Measurements from ENCODE around the gene LRFN2. TPM values are rescaled to one million over a fixed set of nuclear protein-coding genes. Genes with fewer than 3 reads are reported as not detected.

The LRFN2 gene
- total and polyA plus RNA-seq, 2 of the 8 experiments (the other 6 are each of a cell fraction or from before 2014, with no cell fraction given): 2.3 TPM

- POLR2A ChIA-PET (ENCODE audit: partially characterized antibody): interaction anchor here (1.2 kb wide), 1 partner anchor 11 kb away, joined by 4 read pairs; no protein-coding TSS in a partner anchor
- no peak overlapping the region for H4K91ac ChIP-seq (replicated peaks; ENCODE audit: insufficient read length, low read length)
- no peak overlapping the region for H3K18ac ChIP-seq (ENCODE audit: extremely low read depth, low read length)
- H3K4me3 ChIP-seq (ENCODE audit: extremely low read depth in 1 of 4, insufficient read depth in 2 of 4, low read depth in 3 of 4, low read length in 4 of 4): peak overlapping the region in 1 of 4 experiments; percentile 28; a peak in 1 of 8 replicates
- no peak overlapping the region for H3K14ac ChIP-seq (ENCODE audit: insufficient read length)
- peak; percentile 57 to 60 for DNase-seq (ENCODE audit: low read depth in 1 of 2, low spot score in 2 of 2)
- no peaks in the 10 kb centered on the region for H3K36me3 ChIP-seq (ENCODE audit: control insufficient read depth in 2 of 4, insufficient read depth in 4 of 4, low read length in 3 of 4)
- H3K79me2 ChIP-seq (ENCODE audit: control insufficient read depth in 1 of 2, insufficient read depth in 2 of 2, low read length in 2 of 2): no peaks in the 10 kb centered on the region
- H2BK15ac ChIP-seq (ENCODE audit: low read length): no peak overlapping the region
- no peaks in the 10 kb centered on the region for H3K9me3 ChIP-seq (ENCODE audit: insufficient read depth in 2 of 2, low read depth in 1 of 2, low read length in 1 of 2)
- H3K23me2 ChIP-seq (ENCODE audit: low read depth, low read length): no peaks in the 10 kb centered on the region
- peak; percentile 97 for FAIRE-seq
- no peak overlapping the region; the same call in 1 of the 2 replicates for H2BK12ac ChIP-seq (ENCODE audit: low read depth, low read length)
- H3K4ac ChIP-seq (replicated peaks; ENCODE audit: insufficient read length, low read depth, low read length): no peak overlapping the region
- H4K20me1 ChIP-seq (replicated peaks in 1 of 2; ENCODE audit: control insufficient read depth in 1 of 2, insufficient read depth in 2 of 2, low read length in 2 of 2): no peaks in the 10 kb centered on the region
- H3K4me2 ChIP-seq (ENCODE audit: insufficient read depth in 1 of 2, low read depth in 2 of 2, low read length in 2 of 2): peak overlapping the region in 1 of 2 experiments; percentile 10; a peak in 1 of 4 replicates
- H3K9ac ChIP-seq (replicated peaks in 1 of 4; ENCODE audit: extremely low read depth in 1 of 4, low read depth in 3 of 4, low read length in 3 of 4): no peak overlapping the region
- H4K5ac ChIP-seq (ENCODE audit: insufficient read length, low read depth, low read length): no peak overlapping the region
- no peak overlapping the region for H3K23ac ChIP-seq (ENCODE audit: insufficient read length)
- 0 out of 2 replicates have a peak overlapping the region, but pooled peaks have one; percentile 66 for H2BK5ac ChIP-seq (ENCODE audit: low read depth, low read length)
- CTCF ChIA-PET (ENCODE audit: partially characterized antibody): interaction anchor here (0.7 to 2.0 kb wide), 4 partner anchors 29 to 226 kb away, joined by 3 to 5 read pairs (median 3); no protein-coding TSS in a partner anchor
- no peaks in the 10 kb centered on the region for H3K79me1 ChIP-seq (ENCODE audit: low read depth, low read length)
- 16% methylated on average over 2 of the region's 2 CpGs; no CpG with 5 or more reads in 1 of the 2 experiments for WGBS, 2 experiments (ENCODE audit: extremely low coverage in 1 of 2, insufficient coverage in 1 of 2, insufficient read length in 1 of 2, insufficient replicate concordance in 2 of 2, low coverage in 1 of 2, low lambda C conversion rate in 2 of 2, missing lambda C conversion rate in 1 of 2)
- H2AFZ ChIP-seq (ENCODE audit: low read length): no peak overlapping the region
- H2BK120ac ChIP-seq (replicated peaks; ENCODE audit: low read depth, low read length): no peak overlapping the region
- H3K27me3 ChIP-seq (replicated peaks in 1 of 4; ENCODE audit: control insufficient read depth in 3 of 4, extremely low read depth in 1 of 4, insufficient read depth in 3 of 4, low read length in 3 of 4): no peaks in the 10 kb centered on the region
- H4K8ac ChIP-seq (ENCODE audit: extremely low read depth, insufficient read depth, low read length): no peak overlapping the region
- no peak overlapping the region for H2AK5ac ChIP-seq (ENCODE audit: low read depth, low read length)
- H3K4me1 ChIP-seq (replicated peaks in 1 of 4; ENCODE audit: control insufficient read depth in 3 of 4, insufficient read depth in 4 of 4, low read length in 3 of 4): peaks cover 3 to 22% (median 16%) of the 10 kb centered on the region in 4 experiments; a peak in 5 of 7 replicates
- H2BK20ac ChIP-seq (ENCODE audit: low read length): no peak overlapping the region; the same call in 1 of the 2 replicates
- no peak overlapping the region for H3K56ac ChIP-seq (replicated peaks; ENCODE audit: insufficient read length, low read depth, low read length)
- no peak overlapping the region for H3K27ac ChIP-seq (ENCODE audit: low read depth, low read length)
- TF ChIP-seq POLR2A (IDR thresholded peaks at IDR 0.05; ENCODE audit: control extremely low read depth in 1 of 2, low read depth in 2 of 2, low read length in 2 of 2) (no peak), PHF8 (conservative IDR thresholded peaks at IDR 0.05; ENCODE audit: low read depth, low read length) (no peak), MAFK (IDR thresholded peaks at IDR 0.05; ENCODE audit: low read depth, low read length) (no peak), TCF12 (IDR thresholded peaks at IDR 0.05; ENCODE audit: low read depth, low read length) (peak; percentile 96), SUZ12 (IDR thresholded peaks at IDR 0.05; ENCODE audit: low read length) (no peak), RNF2 (IDR thresholded peaks at IDR 0.05; ENCODE audit: borderline replicate concordance, low read depth, low read length, missing control alignments, poor library complexity, severe bottlenecking) (no peak), ASH2L (IDR thresholded peaks at IDR 0.05; ENCODE audit: low read length) (no peak), CEBPB (IDR thresholded peaks at IDR 0.05; ENCODE audit: low read depth, low read length) (no peak), BRCA1 (IDR thresholded peaks at IDR 0.05; ENCODE audit: low read depth, low read length) (no peak), CHD1 (IDR thresholded peaks at IDR 0.05; ENCODE audit: low read depth, low read length) (no peak), E2F6 (IDR thresholded peaks at IDR 0.05) (peak; percentile 94)
Measured at GRCh38 chr6:40359808-40360207, 227.4 kb downstream of the LRFN2 start.

Measured in H1 (cell line).